SJSA1 (cell line): ENCODE measurements around the gene TSN. TPM values are rescaled to one million over a fixed set of nuclear protein-coding genes. Genes with fewer than 3 reads are reported as not detected.
A peak's percentile ranks its signal among the peaks of the same experiment; 100 is the strongest.
"Not testable (repeated sequence)": the region's sequence is repeated elsewhere in the genome, so short reads cannot be mapped to it uniquely, and the experiment has no call there.

Experiments used
- DNase-seq, 2 experiments: peaks; one replicate each; pipeline ENCODE4 v3.0.0-alpha.2; 2015 to 2020; ENCODE audit warnings: low spot score in 2 of 2, low read depth in 1 of 2
- H3K27ac ChIP-seq: fragments of 250-450 bp; sonication (Bioruptor Pico); 2 replicates; pipeline ENCODE4 v1.5.1; 2020; ENCODE audit warnings: mild to moderate bottlenecking, moderate library complexity
- H3K27me3 ChIP-seq: fragments of 250-450 bp; sonication (Bioruptor Pico); replicated peaks from 2 replicates; pipeline ENCODE4 v1.5.1; 2020; ENCODE audit warnings: mild to moderate bottlenecking, moderate library complexity
- H3K36me3 ChIP-seq: fragments of 250-450 bp; sonication (Bioruptor Pico); 2 replicates; pipeline ENCODE4 v1.5.1; 2020; ENCODE audit warnings: mild to moderate bottlenecking
- H3K4me1 ChIP-seq: fragments of 250-450 bp; sonication (Bioruptor Pico); replicated peaks from 2 replicates; pipeline ENCODE4 v1.6.1; 2021; ENCODE audit warnings: mild to moderate bottlenecking
- H3K4me3 ChIP-seq: fragments of 250-450 bp; sonication (Bioruptor Pico); 2 replicates; pipeline ENCODE4 v1.5.1; 2020; ENCODE audit warnings: mild to moderate bottlenecking
- H3K9me3 ChIP-seq: fragments of 250-450 bp; sonication (Bioruptor Pico); replicated peaks from 2 replicates; pipeline ENCODE4 v1.5.1; 2020; ENCODE audit warnings: mild to moderate bottlenecking
- total RNA-seq: library from RNA; depleted of rRNA; stranded (reverse); fragments of >200 nt; shearing (Covaris generic); gene quantifications from 2 replicates; pipeline ENCODE4 v1.2.3, GENCODE V29; 2014; rRNA removed

Gene TSN
- 89.6 and 92.0 TPM in 2 replicates for total RNA-seq

- peak; percentile 97 to 98 for DNase-seq
- no peaks in the 10 kb centered on the region for H3K27me3 ChIP-seq
- no peaks in the 10 kb centered on the region for H3K9me3 ChIP-seq
- H3K4me1 ChIP-seq, result 0 out of 2 replicates have a peak, but pooled peaks cover 5% of the 10 kb centered on the region
- peak within 1 kb of the TSS; percentile 73 for H3K4me3 ChIP-seq
- H3K36me3 ChIP-seq, result peaks cover 27% of the 10 kb centered on the region
- peak within 1 kb of the TSS; percentile 50 for H3K27ac ChIP-seq
Measured at GRCh38 chr2:121755237-121756111, at the start of gene TSN. TSS of gene TSN (plus strand) at chr2:121755651. CDS start at chr2:121755780, 129 bp downstream.

GRCh38 chr2:121705958-121706357 lies 49.5 kb upstream of the TSN start:
- Histone ChIP-seq H3K4me1 (no peaks in the 10 kb centered on the region), H3K36me3 (no peaks in the 10 kb centered on the region), H3K27ac (no peak overlapping the region), H3K4me3 (no peak overlapping the region), H3K27me3 (no peaks in the 10 kb centered on the region), H3K9me3 (no peaks in the 10 kb centered on the region)
- no peak for DNase-seq

GRCh38 chr2:121707344-121707919 lies 48.0 kb upstream of the TSN start:
- no peaks in the 10 kb centered on the region for H3K4me1 ChIP-seq
- DNase-seq, result no peak
- H3K9me3 ChIP-seq, result no peaks in the 10 kb centered on the region
- no peak overlapping the region for H3K27ac ChIP-seq
- H3K4me3 ChIP-seq, result no peak overlapping the region
- no peaks in the 10 kb centered on the region for H3K27me3 ChIP-seq
- H3K36me3 ChIP-seq, result no peaks in the 10 kb centered on the region

GRCh38 chr2:121707920-121708361 lies 47.5 kb upstream of the TSN start:
- no peaks in the 10 kb centered on the region for H3K36me3 ChIP-seq
- no peak overlapping the region for H3K4me3 ChIP-seq
- no peak overlapping the region for H3K27ac ChIP-seq
- no peaks in the 10 kb centered on the region for H3K27me3 ChIP-seq
- H3K4me1 ChIP-seq, result no peaks in the 10 kb centered on the region
- H3K9me3 ChIP-seq, result no peaks in the 10 kb centered on the region
- no peak for DNase-seq

- Histone ChIP-seq H3K9me3 (no peaks in the 10 kb centered on the region), H3K4me3 (no peak overlapping the region), H3K27me3 (no peaks in the 10 kb centered on the region), H3K27ac (no peak overlapping the region), H3K36me3 (no peaks in the 10 kb centered on the region), H3K4me1 (no peaks in the 10 kb centered on the region)
- no peak for DNase-seq
Measured at GRCh38 chr2:121709776-121710469, 45.5 kb upstream of the TSN start.

- Histone ChIP-seq H3K4me3 (no peak overlapping the region), H3K4me1 (no peaks in the 10 kb centered on the region), H3K27me3 (no peaks in the 10 kb centered on the region), H3K36me3 (no peaks in the 10 kb centered on the region), H3K9me3 (no peaks in the 10 kb centered on the region), H3K27ac (no peak overlapping the region)
- DNase-seq, result no peak
Measured at GRCh38 chr2:121710470-121711170, 44.8 kb upstream of the TSN start.

GRCh38 chr2:121711481-121711880 lies 44.0 kb upstream of the TSN start:
- not testable (repeated sequence) for DNase-seq, H3K9me3 ChIP-seq, H3K4me1 ChIP-seq, H3K4me3 ChIP-seq, H3K27me3 ChIP-seq, H3K27ac ChIP-seq, H3K36me3 ChIP-seq

- no peak for DNase-seq
- no peaks in the 10 kb centered on the region for H3K9me3 ChIP-seq
- no peaks in the 10 kb centered on the region for H3K36me3 ChIP-seq
- H3K27ac ChIP-seq, result no peak overlapping the region
- H3K4me3 ChIP-seq, result no peak overlapping the region
- no peaks in the 10 kb centered on the region for H3K27me3 ChIP-seq
- no peaks in the 10 kb centered on the region for H3K4me1 ChIP-seq
Measured at GRCh38 chr2:121716126-121716525, 39.3 kb upstream of the TSN start.

GRCh38 chr2:121717529-121717928 lies 37.9 kb upstream of the TSN start:
- Histone ChIP-seq H3K27ac (no peak overlapping the region), H3K36me3 (no peaks in the 10 kb centered on the region), H3K9me3 (no peaks in the 10 kb centered on the region), H3K4me1 (peaks cover 9% of the 10 kb centered on the region), H3K4me3 (no peak overlapping the region), H3K27me3 (no peaks in the 10 kb centered on the region)
- DNase-seq, result no peak

- H3K9me3 ChIP-seq, result no peaks in the 10 kb centered on the region
- no peak overlapping the region for H3K4me3 ChIP-seq
- no peaks in the 10 kb centered on the region for H3K27me3 ChIP-seq
- peak in 1 of 2 experiments; percentile 56 for DNase-seq
- H3K27ac ChIP-seq, result peak overlapping the region; percentile 75
- peaks cover 3% of the 10 kb centered on the region; the same call in 1 of the 2 replicates for H3K36me3 ChIP-seq
- H3K4me1 ChIP-seq, result peaks cover 19% of the 10 kb centered on the region
Measured at GRCh38 chr2:121721926-121722325, 33.5 kb upstream of the TSN start.

- Histone ChIP-seq H3K27ac (peak overlapping the region; percentile 75), H3K36me3 (peaks cover 9% of the 10 kb centered on the region), H3K4me1 (peaks cover 19% of the 10 kb centered on the region), H3K4me3 (no peak overlapping the region), H3K27me3 (no peaks in the 10 kb centered on the region), H3K9me3 (no peaks in the 10 kb centered on the region)
- peak in 1 of 2 experiments; percentile 34 for DNase-seq
Measured at GRCh38 chr2:121722479-121722878, 33.0 kb upstream of the TSN start.

GRCh38 chr2:121723316-121723715 lies 32.1 kb upstream of the TSN start:
- DNase-seq, result no peak
- no peak overlapping the region for H3K4me3 ChIP-seq
- peaks cover 17% of the 10 kb centered on the region for H3K36me3 ChIP-seq
- no peaks in the 10 kb centered on the region for H3K27me3 ChIP-seq
- peaks cover 19% of the 10 kb centered on the region for H3K4me1 ChIP-seq
- H3K9me3 ChIP-seq, result no peaks in the 10 kb centered on the region
- H3K27ac ChIP-seq, result no peak overlapping the region

- no peak overlapping the region for H3K27ac ChIP-seq
- no peak overlapping the region for H3K4me3 ChIP-seq
- no peaks in the 10 kb centered on the region for H3K27me3 ChIP-seq
- H3K4me1 ChIP-seq, result peaks cover 12% of the 10 kb centered on the region
- no peak for DNase-seq
- peaks cover 55% of the 10 kb centered on the region for H3K36me3 ChIP-seq
- H3K9me3 ChIP-seq, result no peaks in the 10 kb centered on the region
Measured at GRCh38 chr2:121727332-121727731, 28.1 kb upstream of the TSN start.
